HG03103 (cell line): ENCODE measurements around the gene ZBTB9.

Experiments
- ATAC-seq: cut with Tn5 transposase; IDR thresholded peaks from one replicate; pipeline ENCODE4 v1.9.1; 2021; ENCODE audit warnings: low read depth; ENCODE audit not compliant: unreplicated experiment

ZBTB9 gene

DNA sequence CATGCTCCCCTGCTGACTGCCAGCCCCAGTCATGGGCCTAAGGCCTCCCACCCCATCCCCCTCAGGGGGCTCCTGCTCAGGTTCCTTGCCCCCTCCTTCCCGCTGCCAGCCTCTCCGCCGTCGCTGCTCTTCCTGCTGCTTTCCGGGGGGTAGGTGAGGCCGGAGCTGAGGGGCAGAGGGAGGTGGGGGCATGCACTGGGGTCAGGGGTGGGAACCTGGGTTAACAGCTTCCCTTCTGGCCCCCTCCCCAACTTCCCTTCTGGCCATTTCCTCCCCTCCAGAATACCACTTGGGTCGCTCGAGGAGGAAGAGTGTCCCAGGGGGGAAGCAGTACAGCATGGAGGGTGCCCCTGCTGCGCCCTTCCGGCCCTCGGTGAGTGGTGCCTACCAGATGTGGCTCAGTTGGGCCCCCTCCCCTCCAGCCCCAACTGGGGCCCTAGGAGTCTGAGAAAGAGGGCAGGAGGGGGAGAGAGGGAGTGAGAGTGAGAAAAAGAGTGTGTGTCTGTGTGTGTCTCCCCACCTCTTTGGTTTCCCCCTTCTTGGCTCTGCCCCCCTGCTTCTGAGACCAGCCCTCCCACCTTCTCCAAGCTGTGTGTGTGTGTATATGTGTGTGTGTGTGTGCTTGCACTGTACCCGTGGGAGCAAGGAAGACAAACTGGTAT lies 22.4 kb upstream of the ZBTB9 start:
- no peak for ATAC-seq

DNA sequence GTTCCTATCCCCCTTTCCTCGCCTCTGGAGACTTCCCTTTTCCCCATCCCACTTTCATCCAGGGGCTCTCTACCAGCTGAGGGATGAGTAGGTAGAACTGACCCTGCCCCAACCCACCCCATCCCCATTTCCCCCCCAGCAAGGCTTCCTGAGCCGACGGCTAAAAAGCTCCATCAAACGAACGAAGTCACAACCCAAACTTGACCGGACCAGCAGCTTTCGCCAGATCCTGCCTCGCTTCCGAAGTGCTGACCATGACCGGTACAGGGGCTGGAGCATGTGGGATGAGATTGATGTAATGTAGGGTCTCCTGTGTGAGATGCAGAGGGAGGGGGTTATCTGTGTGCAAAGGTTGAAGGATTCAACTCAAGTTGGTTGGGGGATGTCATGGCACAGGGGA lies 21.8 kb upstream of the ZBTB9 start:
- ATAC-seq, result no peak

- no peak for ATAC-seq
These were observed 21.3 kb upstream of the ZBTB9 start for GRCh38 chr6:33433001-33433543.

DNA sequence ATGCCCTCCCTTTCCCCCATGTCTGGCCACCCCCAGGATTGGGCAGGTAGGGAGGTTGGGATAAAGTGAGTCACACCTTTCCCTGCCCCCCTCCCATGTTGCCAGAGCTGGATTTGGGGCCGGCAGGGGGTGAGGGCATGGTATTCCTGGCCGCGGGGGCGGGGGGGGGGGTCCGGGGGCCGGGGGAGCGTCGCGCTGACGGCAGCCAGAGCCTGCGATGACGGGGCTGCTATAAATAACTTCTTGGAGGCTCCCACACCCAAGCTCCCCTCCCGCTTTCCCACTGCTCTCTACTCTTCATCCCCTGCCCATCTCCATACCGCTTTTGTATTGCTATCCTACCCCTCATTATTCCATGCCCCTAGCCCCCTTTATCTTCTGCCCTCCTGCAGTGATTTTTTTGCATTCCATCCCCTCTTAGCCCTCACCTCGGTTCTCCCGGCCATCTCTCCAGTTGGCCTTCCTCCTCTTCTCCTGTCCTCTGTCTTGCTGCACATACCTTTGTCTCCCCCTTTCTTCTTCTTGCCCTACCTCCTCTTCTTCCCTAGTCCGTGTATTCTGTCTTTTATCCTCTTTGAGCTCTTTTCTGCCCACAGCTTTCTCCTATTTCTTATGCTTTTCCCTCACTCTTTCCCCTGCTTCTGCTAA lies 20.7 kb upstream of the ZBTB9 start:
- ATAC-seq, result no peak

DNA sequence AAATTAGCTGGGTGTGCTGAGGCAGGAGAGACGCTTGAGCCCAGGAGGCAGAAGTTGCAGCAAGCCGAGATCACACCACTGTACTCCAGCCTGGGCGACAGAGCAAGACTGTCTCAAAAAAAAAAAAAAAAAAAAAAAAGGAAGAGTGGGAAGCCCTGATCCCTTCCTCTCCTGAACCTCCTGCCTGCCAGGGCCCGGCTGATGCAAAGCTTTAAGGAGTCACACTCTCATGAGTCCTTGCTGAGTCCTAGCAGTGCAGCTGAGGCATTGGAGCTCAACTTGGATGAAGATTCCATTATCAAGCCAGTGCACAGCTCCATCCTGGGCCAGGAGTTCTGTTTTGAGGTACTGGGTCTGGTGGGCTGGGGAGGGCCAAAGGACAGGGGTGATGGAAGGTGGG lies 19.4 kb upstream of the ZBTB9 start:
- no peak for ATAC-seq

- no peak for ATAC-seq
These were observed 16.7 kb upstream of the ZBTB9 start for GRCh38 chr6:33437666-33438065.

DNA sequence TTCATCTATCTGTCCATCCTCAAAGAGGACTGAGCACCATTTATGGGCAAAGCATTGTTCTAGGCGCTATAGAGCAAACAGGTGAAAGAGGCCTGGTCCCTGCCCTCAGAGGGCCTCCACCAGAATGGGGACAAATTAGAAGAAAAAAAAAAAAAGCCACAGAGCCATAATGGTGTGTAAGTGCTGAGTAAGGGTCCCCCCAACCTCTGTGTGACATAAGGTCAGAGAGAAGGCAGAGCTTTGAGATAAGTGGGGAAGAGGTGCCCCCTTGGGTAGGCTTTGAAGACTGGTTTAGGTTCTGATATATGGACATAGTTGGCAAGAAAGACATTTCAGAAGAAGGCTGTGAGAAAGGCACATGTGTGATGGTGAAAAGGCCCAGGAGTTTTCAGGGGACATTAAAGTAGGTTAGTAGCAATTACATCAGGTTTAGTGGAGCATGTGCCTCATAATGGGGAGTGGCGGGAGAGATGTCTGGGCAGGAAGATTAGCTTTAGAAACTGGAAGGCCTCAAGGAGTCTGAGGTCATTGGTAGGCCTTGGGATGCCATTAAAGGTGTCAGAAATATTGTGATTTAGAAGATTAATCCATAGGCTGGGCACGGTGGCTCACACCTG lies 15.3 kb upstream of the ZBTB9 start:
- ATAC-seq, result no peak

DNA sequence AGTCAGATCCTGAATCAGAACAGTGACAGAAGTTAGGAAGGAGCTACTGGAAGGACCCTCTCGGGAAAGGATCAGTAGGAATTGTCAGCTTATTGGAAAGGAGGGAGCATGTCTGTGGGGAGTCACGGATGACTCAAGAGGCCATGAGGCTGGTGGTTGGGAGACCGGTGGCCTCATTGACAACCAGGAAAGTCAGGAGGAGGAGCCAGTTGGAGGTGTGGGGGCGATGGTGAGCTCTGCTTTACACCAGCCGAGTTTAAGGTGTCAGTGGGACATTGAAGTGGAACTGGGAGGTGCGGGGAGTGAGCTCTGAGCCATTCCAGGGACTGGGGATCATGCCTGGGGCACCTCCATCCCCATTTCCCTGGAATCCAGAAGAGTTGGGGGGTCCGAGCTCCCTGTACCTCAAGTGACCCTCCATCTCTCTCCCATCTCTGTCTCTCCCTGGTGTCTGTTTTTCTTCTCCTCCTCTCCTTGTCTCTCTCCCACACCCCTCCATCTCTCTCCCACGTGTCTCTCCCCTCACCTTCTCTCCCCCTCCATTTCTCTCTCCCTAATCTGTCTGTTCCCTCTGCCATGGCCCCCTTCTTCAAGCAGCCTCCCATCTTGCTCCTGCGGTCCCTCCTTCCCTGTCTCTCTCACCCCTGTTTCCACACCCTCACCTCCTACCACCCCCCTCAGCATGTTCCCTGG lies 14.3 kb upstream of the ZBTB9 start:
- ATAC-seq, result no peak

GRCh38 chr6:33440649-33441309 lies 13.6 kb upstream of the ZBTB9 start:
- ATAC-seq, result no peak

DNA sequence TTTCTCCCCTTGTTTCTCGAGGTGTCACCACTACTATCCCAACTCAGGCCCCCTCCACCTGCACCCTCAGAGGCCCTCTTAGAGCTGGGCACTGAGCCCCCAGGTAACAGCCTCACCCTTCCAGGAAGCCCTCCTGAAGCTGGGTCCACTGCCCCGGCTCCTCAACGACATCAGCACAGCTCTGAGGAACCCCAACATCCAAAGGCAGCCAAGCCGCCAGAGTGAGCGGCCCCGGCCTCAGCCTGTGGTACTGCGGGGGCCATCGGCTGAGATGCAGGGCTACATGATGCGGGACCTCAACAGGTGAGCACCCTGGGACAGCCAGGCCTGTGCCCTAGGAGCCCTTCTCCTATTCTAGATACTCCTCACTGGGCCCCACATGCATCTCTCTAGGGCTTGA lies 12.9 kb upstream of the ZBTB9 start:
- no peak for ATAC-seq

GRCh38 chr6:33442283-33442682 lies 12.1 kb upstream of the ZBTB9 start:
- ATAC-seq, result no peak

- no peak for ATAC-seq
These were observed 11.4 kb upstream of the ZBTB9 start for GRCh38 chr6:33443025-33443424.

- no peak for ATAC-seq
These were observed 10.5 kb upstream of the ZBTB9 start for GRCh38 chr6:33443619-33444504.

DNA sequence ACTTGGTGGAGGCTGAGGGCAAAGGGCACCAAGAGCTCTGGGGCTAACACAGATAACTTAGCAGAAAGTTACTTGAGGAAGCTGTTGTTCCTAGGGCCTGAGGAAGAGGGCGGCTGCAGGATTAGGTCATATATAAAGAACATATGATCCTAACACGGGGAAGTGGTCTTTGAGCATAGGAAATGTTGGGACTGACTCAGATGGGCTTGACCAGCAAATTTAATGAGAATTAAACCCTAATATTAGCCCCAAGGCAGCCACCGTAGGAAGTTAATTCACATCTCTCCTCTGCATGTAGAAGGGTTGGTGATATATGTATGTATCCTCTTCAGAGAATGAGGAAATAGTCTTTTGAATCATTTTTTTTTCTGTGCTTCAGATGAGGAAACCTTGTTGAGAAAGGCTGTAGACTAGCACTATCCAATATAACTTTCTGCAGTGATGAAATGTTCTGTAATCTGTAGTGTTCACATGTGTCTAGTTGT lies 9.2 kb upstream of the ZBTB9 start:
- ATAC-seq, result no peak

DNA sequence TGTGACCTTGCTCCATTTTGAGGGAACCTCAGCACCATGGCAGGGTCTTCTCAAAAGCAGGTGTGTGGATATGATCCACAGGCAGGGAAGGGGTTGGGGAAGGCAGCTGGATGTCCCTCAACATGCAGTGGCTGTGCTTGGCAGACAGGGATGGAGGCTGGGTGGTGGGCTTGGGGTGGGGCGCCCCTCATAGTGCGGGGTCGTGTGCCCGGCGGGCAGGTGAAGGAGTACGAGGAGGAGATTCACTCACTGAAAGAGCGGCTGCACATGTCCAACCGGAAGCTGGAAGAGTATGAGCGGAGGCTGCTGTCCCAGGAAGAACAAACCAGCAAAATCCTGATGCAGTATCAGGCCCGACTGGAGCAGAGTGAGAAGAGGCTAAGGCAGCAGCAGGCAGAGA lies 8.0 kb upstream of the ZBTB9 start:
- ATAC-seq, result no peak

GRCh38 chr6:33450434-33450833 lies 3.9 kb upstream of the ZBTB9 start:
- no peak for ATAC-seq

DNA sequence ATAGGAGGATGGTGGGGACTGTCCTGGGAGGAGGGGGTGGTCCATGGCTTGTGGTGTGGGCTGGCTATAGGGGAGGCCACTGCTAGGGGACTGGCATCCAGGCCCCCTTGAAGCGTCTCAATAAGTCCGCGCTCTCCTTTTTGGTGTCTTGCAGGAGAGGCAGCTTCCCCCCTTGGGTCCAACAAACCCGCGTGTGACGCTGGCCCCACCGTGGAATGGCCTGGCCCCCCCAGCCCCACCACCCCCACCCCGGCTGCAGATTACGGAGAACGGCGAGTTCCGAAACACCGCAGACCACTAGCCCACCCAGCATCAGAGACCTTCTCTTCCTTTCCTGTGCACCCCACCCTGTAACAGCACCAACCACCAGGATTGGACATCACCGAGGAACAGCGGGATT lies 2.8 kb upstream of the ZBTB9 start:
- no peak for ATAC-seq

- no peak for ATAC-seq
These were observed 1.9 kb upstream of the ZBTB9 start for GRCh38 chr6:33452496-33452895.

GRCh38 chr6:33453393-33454008 lies 875 bp upstream of the ZBTB9 start:
- no peak for ATAC-seq
